Sigmoid colon (tissue), 4 donors: ENCODE results near the gene RHOC.

Experiments
- CTCF ChIP-seq, 4 experiments: fragments of 450-650 bp in 3 of 4; fragments of 200-600 bp in 1 of 4; IDR thresholded peaks; one replicate each; pipeline ENCODE4 v1.5.1; 2016 to 2019; ENCODE audit warnings: antibody characterized with exemption in 4 of 4, mild to moderate bottlenecking in 3 of 4, moderate library complexity in 2 of 4
- EP300 ChIP-seq, 4 donors: sonication (generic); formaldehyde crosslinking; IDR thresholded peaks; one replicate each; pipeline ENCODE4 v1.6.1; 2017; ENCODE audit warnings: antibody characterized with exemption in 4 of 4
- POLR2A ChIP-seq, 2 donors: fragments of 450-650 bp; IDR thresholded peaks; one replicate each; pipeline ENCODE4 v1.6.1; 2016; ENCODE audit warnings: antibody characterized with exemption in 2 of 2, mild to moderate bottlenecking in 2 of 2, moderate library complexity in 2 of 2

DNA sequence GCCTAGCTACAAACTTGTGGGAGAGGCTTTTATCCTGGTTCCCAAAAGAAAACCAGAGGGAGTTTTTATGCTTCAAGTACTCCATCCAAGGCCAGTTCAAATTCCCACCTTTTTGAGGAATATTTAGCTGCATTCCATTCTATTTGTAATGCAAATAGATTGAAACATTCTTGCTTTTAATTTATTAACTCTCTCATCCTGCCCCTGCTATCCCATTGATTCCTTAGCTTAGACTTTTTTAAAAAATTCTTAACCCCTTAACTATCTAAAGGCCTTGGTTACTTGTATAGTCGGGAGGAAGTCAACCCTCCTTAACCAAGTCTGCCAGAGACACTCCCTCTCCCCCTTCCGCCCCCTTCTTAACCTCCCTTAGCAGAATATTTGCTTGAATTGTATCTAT is 34.9 kb downstream of the RHOC start:
- no peak for TF ChIP-seq CTCF (IDR thresholded peaks at IDR 0.05)
- TF ChIP-seq EP300 (IDR thresholded peaks at IDR 0.05): no peak
- TF ChIP-seq POLR2A (IDR thresholded peaks at IDR 0.05): no peak
